Urothelium cell line (cell line): Measurements from ENCODE around the gene KLF16.
A peak's percentile ranks its signal among the peaks of the same experiment; 100 is the strongest.
"Not testable (repeated sequence)": the region's sequence is repeated elsewhere in the genome, so short reads cannot be mapped to it uniquely, and the experiment has no call there.

Experiments used
- DNase-seq: peaks from one replicate; pipeline ENCODE4 v3.0.0; 2011; ENCODE audit warnings: low spot score, mixed read lengths
- FAIRE-seq: peaks from 2 replicates; lab custom pipeline; 2011; peaks lifted over from hg19 to GRCh38; lab: Jason Lieb, UNC

The KLF16 gene

DNA sequence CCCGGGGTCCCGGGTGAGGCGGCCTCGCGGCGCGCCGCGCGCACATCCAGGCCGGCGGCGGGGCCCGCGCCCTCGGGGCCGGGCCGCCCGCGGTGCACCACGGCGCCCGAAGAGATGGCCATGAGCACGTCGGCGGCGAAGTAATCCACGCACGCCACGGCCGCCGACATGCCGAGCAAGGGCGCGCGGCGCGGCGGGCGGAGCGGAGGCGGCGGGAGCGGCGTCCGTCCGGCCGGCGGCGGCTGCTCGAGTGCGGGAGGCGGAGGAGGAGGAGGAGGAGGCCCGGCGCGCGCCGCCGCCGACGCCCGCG, at the start of gene KLF16:
TSS of gene KLF16 (minus strand) at position 252 of the 310 bp plus-strand sequence. CDS start at position 170, 82 bp downstream.
- DNase-seq = no peak
- no peak for FAIRE-seq

DNA sequence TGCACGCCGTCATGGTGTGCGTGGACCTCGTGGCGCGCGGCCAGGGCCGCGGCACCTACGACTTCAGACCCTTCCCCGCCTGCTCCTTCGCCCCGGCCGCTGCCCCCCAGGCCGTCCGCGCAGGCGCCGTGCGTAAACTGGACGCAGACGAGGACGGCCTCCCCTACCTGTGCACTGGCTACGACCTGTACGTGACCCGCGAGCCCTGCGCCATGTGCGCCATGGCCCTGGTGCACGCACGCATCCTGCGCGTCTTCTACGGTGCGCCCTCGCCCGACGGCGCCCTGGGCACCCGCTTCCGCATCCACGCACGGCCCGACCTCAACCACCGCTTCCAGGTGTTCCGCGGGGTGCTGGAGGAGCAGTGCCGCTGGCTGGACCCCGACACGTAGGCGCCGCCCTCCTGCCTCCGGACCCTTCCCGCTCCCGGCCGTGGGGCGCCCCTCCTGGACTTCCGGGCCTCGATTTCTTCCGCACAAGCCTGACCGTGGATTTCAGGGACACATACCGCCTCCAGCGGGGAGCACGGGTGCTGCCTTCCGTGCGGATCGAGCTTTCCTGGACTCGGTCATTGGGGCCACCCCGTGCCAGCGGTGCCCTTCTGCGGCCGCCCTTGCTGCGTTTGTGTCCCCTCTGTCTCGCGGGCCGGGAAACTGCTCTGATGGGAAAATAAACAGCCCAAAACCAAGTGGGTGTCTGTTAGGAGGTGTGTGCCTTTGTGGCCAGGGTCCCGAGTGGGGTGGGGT, 49.6 kb upstream of the KLF16 start:
- DNase-seq (no peak), FAIRE-seq (no peak)

DNA sequence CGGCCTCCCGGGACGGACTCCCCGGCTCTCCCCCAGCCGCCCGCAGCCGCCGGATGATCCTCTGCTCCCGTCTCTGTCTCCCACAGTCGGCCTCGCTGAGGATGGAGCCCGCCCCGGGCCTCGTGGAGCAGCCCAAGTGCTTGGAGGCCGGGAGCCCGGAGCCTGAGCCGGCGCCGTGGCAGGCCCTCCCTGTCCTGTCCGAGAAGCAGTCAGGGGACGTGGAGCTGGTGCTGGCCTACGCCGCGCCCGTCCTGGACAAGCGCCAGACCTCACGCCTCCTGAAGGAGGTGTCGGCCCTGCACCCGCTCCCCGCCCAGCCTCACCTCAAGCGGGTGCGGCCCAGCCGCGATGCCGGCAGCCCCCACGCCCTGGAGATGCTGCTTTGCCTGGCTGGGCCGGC, 48.6 kb upstream of the KLF16 start:
- FAIRE-seq = no peak
- no peak for DNase-seq

GRCh38 chr19:1911098-1911497, 47.7 kb upstream of the KLF16 start:
- no peak for FAIRE-seq
- no peak for DNase-seq

DNA sequence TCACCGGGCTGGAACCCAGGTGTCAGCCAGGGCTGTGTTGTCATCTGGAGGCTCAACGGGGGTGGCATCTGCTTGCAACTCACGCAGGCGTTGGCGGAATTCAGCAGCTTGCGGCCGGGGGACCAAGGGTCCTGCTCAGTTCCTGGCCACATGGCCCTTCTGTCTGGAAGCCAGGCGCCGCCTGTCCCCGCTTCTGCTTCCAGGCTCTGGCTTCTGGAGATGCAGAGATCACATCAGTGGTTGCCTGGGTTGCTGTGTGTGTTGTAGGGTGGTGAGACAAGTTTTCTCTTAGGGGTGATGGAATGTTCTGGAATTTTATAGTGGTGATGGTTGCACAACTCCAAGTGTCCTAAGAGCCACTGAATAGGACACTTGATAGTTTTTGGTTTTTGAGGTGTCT, 46.8 kb upstream of the KLF16 start:
- FAIRE-seq = no peak
- DNase-seq = no peak

GRCh38 chr19:1909761-1910080, 46.3 kb upstream of the KLF16 start:
- no peak for DNase-seq
- no peak for FAIRE-seq

DNA sequence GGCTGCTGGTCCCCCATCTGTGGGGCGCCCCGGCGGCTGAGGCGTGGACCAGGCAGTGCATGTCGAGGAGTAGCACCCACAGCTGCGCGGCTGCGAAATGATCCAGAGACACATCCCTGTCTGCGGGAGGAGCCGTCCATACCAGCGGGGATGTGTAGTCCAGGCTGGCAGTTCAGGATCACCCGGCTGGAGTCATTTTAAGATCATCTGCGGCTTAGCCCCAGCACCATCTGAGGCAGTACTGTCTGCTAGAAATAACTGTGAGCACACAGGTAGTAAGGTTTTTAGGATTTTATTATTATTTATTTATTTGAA, 44.9 kb upstream of the KLF16 start:
- FAIRE-seq (no peak), DNase-seq (no peak)

DNA sequence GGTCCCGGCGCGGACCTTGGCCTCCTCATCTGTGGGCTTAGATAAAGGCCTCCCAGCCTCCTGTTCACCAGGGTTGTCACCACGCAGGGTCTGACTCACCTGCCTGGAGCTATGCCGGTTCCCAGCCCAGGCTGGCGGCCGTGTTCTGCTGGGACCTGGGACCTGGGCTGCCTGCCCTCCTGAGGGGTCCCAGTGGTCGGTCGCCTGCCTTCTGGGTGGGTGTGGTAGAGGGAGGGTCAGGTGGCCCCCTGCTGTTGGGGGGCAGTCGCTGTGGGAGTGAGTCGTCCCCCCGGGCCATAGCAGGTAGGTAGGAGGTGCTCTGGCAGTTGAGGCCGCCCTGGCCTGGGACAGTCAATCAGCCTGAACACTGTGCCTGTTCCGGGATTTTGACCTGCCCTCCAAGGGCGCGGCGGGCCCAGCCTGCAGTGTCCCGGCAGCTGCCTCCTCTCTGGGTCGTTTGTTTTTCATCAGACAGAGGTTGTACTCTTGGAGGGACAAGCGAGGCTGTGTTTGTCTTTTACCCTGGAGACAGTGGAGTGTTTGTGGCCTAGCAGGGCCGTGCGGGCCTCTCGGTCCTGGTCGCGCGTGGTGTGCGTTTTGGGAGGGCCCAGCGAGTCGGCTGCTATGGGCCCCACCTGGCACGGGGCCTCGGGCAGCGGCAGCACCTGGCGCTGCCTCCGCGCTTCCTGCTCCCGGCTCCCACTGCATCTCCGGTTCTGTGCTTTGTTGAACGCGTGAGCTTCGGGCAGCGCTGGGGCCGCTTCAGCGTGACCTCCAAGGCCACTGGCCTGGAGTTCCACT, 44.4 kb upstream of the KLF16 start:
- DNase-seq (no peak), FAIRE-seq (no peak)

DNA sequence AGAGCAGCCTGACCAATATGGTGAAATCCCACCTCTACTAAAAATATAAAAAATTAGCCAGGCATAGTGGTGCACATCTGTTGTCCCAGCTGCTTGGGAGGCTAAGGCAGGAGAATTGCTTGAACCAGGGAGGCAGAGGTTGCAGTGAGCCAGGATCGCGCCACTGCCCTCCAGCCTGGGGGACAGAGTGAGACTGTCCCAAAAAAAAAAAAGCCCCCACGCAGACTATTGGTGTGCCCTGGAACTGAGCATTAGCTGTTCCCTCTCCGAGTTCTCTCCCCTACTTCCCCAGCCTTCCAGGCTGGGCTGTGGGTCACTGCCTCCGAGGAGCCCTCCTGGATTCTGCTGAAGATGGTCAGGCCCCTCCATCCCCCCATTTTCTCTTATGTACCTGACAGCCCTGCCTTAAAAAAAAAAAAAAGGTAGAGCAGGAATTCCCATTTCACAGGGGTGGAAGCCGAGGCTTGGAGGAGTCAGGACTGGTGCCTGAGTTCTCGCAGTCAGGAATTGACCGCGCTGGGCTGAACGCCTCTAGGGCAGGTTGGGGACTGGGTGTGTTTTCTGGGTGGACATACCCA, 43.7 kb upstream of the KLF16 start:
- DNase-seq (no peak), FAIRE-seq (no peak)

GRCh38 chr19:1905863-1906375, 42.5 kb upstream of the KLF16 start:
- FAIRE-seq = no peak

GRCh38 chr19:1905110-1905862, 41.9 kb upstream of the KLF16 start, which contains the start of the genes ADAT3 and SCAMP4:
Gene ADAT3, plus strand, starts transcription at chr19:1905399. Its CDS starts 6,649 bp downstream, at chr19:1912048.
Gene SCAMP4, plus strand, starts transcription at chr19:1905399. Its CDS starts 9,621 bp downstream, at chr19:1915020.
- FAIRE-seq (peak; percentile 73), DNase-seq (peak; percentile 94)

More at GRCh38 chr19:1905863-1906375, 42.5 kb upstream of the KLF16 start:
- no peak for DNase-seq

DNA sequence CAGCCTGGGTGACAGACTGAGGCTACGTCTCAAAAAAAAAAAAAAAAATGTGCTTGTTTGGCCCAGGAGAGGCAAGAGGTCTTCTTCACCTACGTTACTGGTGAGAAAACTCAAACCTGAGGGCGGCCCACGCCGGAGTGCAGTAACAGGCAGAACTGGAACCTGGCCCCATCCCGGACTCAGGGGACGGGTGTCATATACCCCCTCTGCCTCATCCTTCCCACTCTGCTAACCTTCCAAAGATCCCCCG, 41.4 kb upstream of the KLF16 start:
- FAIRE-seq (no peak), DNase-seq (no peak)

GRCh38 chr19:1902923-1903322, 39.5 kb upstream of the KLF16 start:
- DNase-seq (no peak), FAIRE-seq (no peak)

DNA sequence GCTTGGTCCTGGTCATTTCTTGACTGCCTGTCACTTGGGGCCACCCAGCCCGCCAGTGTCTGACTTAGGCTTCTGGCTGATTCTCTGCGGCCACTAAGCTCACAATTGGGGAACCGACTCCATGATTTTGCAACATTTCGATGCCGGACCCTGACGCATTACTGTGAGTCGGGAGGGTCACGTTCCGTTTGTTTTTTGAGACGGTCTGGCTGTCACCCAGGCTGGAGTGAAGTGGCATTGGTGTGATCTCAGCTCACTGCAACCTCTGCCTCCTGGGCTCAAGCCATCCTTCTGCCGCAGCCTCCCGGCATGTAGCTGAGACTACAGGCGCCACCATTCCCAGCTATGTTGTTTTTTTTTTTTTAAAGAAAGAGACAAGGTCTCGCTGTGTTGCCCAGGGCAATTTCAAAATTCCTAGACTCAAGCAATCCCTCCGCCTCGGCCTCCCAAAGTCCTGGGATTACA, 38.6 kb upstream of the KLF16 start:
- DNase-seq (no peak), FAIRE-seq (no peak)

DNA sequence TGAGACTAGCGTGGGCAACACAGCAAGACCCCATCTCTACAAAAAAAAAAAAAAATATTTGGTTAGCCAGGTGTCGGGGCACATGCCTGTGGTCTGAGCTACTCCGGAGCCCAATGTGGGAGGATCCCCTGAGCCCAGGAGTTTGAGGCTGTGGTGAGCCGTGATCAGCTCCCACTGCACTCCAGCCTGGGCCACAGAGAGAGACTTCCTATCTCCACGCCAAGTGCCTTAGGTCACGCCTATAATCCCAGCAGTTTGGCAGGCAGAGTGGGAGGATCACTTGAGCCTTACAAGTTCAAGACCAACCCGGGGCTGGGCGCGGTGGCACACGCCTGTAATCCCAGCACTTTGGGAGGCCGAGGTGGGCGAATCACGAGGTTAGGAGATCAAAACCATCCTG, 33.1 kb upstream of the KLF16 start:
- DNase-seq = no peak
- FAIRE-seq = no peak

GRCh38 chr19:1893791-1894190, 30.4 kb upstream of the KLF16 start:
- no peak for FAIRE-seq

GRCh38 chr19:1889907-1890306, 26.5 kb upstream of the KLF16 start:
- FAIRE-seq (no peak), DNase-seq (no peak)

More at GRCh38 chr19:1893791-1894190, 30.4 kb upstream of the KLF16 start:
- no peak for DNase-seq

DNA sequence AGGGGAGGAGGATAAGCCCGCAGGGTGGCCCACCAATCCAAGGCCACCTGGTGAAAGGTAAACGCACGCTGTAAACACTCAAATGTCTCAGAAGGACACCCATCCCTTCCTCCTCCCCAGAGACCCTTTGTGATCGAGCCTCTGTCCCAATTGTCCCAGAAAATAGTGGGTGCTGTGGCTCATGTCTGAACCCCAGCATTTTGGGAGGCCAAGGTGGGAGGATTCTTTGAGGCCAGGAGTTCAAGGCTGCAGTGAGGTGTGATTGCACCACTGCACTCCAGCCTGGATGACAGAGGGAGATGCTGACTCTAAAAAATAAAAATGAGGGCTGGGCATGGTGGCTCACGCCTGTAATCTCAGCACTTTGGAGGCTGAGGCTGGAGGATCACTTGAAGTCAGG, 25.0 kb upstream of the KLF16 start:
- FAIRE-seq = no peak
- no peak for DNase-seq

DNA sequence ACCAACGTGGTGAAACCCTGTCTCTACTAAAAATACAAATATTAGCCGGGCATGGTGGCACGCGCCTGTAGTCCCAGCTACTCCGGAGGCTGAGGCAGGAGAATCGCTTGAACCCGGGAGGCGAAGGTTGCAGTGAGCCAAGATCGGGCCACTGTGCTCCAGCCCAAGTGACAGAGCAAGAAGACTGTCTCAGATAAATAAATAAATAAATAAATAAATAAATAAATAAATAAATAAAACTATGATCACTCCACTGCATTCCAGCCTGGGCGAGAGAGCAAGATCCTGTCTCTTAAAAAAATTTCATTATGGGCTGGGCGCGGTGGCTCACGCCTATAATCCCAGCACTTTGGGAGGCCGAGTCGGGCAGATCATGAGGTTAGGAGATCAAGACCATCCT, 23.0 kb upstream of the KLF16 start:
- not testable (repeated sequence) for DNase-seq, FAIRE-seq

DNA sequence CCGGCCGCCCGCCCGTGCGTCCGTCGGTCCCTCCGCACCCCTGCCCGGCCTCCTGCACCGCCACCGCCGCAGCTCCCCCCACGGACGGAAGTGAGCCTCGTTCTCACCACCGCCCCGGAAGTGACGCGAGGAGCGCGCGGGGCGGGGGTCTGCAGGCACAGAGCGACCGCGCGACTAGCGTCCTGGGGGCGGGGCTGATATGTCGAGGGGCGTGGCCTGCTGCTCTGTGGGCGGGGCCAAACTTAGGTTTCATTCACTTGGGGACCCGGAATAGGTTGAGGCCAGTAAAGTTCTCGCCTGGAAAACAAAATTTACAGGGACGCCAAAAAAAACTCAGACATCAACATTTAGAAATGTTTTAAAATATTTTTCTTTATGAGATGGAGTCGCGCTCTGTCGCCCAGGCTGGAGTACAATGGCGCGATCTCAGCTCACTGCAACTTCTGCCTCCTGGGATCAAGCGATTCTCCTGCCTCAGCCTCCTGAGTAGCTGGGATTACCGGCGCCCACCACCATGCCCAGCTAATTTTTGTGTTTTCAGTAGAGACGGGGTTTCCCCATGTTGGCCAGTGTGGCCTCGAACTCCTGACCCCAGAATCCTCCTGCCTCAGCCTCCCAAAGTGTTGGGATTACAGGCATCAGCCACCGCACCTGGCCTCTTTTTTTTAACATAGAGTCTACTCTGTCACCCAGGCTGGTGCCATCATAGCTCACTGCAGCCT, 22.2 kb upstream of the KLF16 start, which contains the start of gene ABHD17A:
TSS of gene ABHD17A (minus strand) at position 99 of the 722 bp plus-strand sequence. CDS start 3,930 bp downstream, outside the sequence.
- FAIRE-seq = not testable (repeated sequence)
- DNase-seq = peak; percentile 89
